ENCODE data around the gene DMXL1.
A peak's percentile ranks its signal among the peaks of the same experiment; 100 is the strongest.

The DMXL1 gene

GRCh38 chr5:119070828-119071560 lies at the start of gene DMXL1:
TSS of gene DMXL1 (plus strand) at chr5:119071087. CDS start at chr5:119071570, 483 bp downstream.
- Histone ChIP-seq H3K27me3 (ENCODE audit: control insufficient read depth, insufficient read depth, low read length) (no peaks in the 10 kb centered on the region), H3K4me3 (ENCODE audit: low read depth, low read length) (peak within 1 kb of the TSS; percentile 86), H3K36me3 (ENCODE audit: control insufficient read depth, insufficient read depth, low read length) (no peaks in the 10 kb centered on the region), H3K4me1 (ENCODE audit: control insufficient read depth, insufficient read depth, low read length) (peaks cover 20% of the 10 kb centered on the region), H3K9ac (ENCODE audit: low read depth, low read length) (peak within 1 kb of the TSS; percentile 75), H3K9me3 (ENCODE audit: control insufficient read depth, insufficient read depth, low read length) (no peaks in the 10 kb centered on the region), H3K27ac (ENCODE audit: low read depth, low read length) (peak within 1 kb of the TSS; percentile 88)

- Histone ChIP-seq H3K4me1 (ENCODE audit: control insufficient read depth, insufficient read depth, low read length) (no peaks in the 10 kb centered on the region), H3K4me3 (ENCODE audit: low read depth, low read length) (no peak overlapping the region), H3K9ac (ENCODE audit: low read depth, low read length) (no peak overlapping the region), H3K36me3 (ENCODE audit: control insufficient read depth, insufficient read depth, low read length) (no peaks in the 10 kb centered on the region), H3K9me3 (ENCODE audit: control insufficient read depth, insufficient read depth, low read length) (no peaks in the 10 kb centered on the region), H3K27me3 (ENCODE audit: control insufficient read depth, insufficient read depth, low read length) (no peaks in the 10 kb centered on the region), H3K27ac (ENCODE audit: low read depth, low read length) (no peak overlapping the region)
Measured at GRCh38 chr5:119021149-119021732, 49.6 kb upstream of the DMXL1 start.

GRCh38 chr5:119022017-119022745 lies 48.7 kb upstream of the DMXL1 start:
- H3K4me3 ChIP-seq (ENCODE audit: low read depth, low read length): no peak overlapping the region
- H3K27ac ChIP-seq (ENCODE audit: low read depth, low read length): no peak overlapping the region
- H3K4me1 ChIP-seq (ENCODE audit: control insufficient read depth, insufficient read depth, low read length): no peaks in the 10 kb centered on the region
- H3K27me3 ChIP-seq (ENCODE audit: control insufficient read depth, insufficient read depth, low read length): no peaks in the 10 kb centered on the region
- H3K9me3 ChIP-seq (ENCODE audit: control insufficient read depth, insufficient read depth, low read length): no peaks in the 10 kb centered on the region
- H3K36me3 ChIP-seq (ENCODE audit: control insufficient read depth, insufficient read depth, low read length): no peaks in the 10 kb centered on the region
- no peak overlapping the region for H3K9ac ChIP-seq (ENCODE audit: low read depth, low read length)

- Histone ChIP-seq H3K27ac (ENCODE audit: low read depth, low read length) (no peak overlapping the region), H3K9me3 (ENCODE audit: control insufficient read depth, insufficient read depth, low read length) (no peaks in the 10 kb centered on the region), H3K36me3 (ENCODE audit: control insufficient read depth, insufficient read depth, low read length) (no peaks in the 10 kb centered on the region), H3K4me3 (ENCODE audit: low read depth, low read length) (no peak overlapping the region), H3K4me1 (ENCODE audit: control insufficient read depth, insufficient read depth, low read length) (no peaks in the 10 kb centered on the region), H3K9ac (ENCODE audit: low read depth, low read length) (no peak overlapping the region), H3K27me3 (ENCODE audit: control insufficient read depth, insufficient read depth, low read length) (no peaks in the 10 kb centered on the region)
Measured at GRCh38 chr5:119022773-119023172, 48.1 kb upstream of the DMXL1 start.

GRCh38 chr5:119028575-119028974 lies 42.3 kb upstream of the DMXL1 start:
- no peak overlapping the region for H3K27ac ChIP-seq (ENCODE audit: low read depth, low read length)
- H3K9ac ChIP-seq (ENCODE audit: low read depth, low read length): no peak overlapping the region
- H3K4me3 ChIP-seq (ENCODE audit: low read depth, low read length): no peak overlapping the region
- no peaks in the 10 kb centered on the region for H3K9me3 ChIP-seq (ENCODE audit: control insufficient read depth, insufficient read depth, low read length)
- no peaks in the 10 kb centered on the region for H3K27me3 ChIP-seq (ENCODE audit: control insufficient read depth, insufficient read depth, low read length)
- peaks cover 24% of the 10 kb centered on the region for H3K4me1 ChIP-seq (ENCODE audit: control insufficient read depth, insufficient read depth, low read length)
- H3K36me3 ChIP-seq (ENCODE audit: control insufficient read depth, insufficient read depth, low read length): no peaks in the 10 kb centered on the region

- peaks cover 24% of the 10 kb centered on the region for H3K4me1 ChIP-seq (ENCODE audit: control insufficient read depth, insufficient read depth, low read length)
- H3K9me3 ChIP-seq (ENCODE audit: control insufficient read depth, insufficient read depth, low read length): no peaks in the 10 kb centered on the region
- no peak overlapping the region for H3K9ac ChIP-seq (ENCODE audit: low read depth, low read length)
- peak overlapping the region; percentile 87 for H3K27ac ChIP-seq (ENCODE audit: low read depth, low read length)
- H3K4me3 ChIP-seq (ENCODE audit: low read depth, low read length): no peak overlapping the region
- H3K27me3 ChIP-seq (ENCODE audit: control insufficient read depth, insufficient read depth, low read length): no peaks in the 10 kb centered on the region
- H3K36me3 ChIP-seq (ENCODE audit: control insufficient read depth, insufficient read depth, low read length): no peaks in the 10 kb centered on the region
Measured at GRCh38 chr5:119031011-119031886, 39.6 kb upstream of the DMXL1 start.

- H3K36me3 ChIP-seq (ENCODE audit: control insufficient read depth, insufficient read depth, low read length): no peaks in the 10 kb centered on the region
- no peak overlapping the region for H3K4me3 ChIP-seq (ENCODE audit: low read depth, low read length)
- H3K9me3 ChIP-seq (ENCODE audit: control insufficient read depth, insufficient read depth, low read length): no peaks in the 10 kb centered on the region
- H3K27me3 ChIP-seq (ENCODE audit: control insufficient read depth, insufficient read depth, low read length): no peaks in the 10 kb centered on the region
- H3K27ac ChIP-seq (ENCODE audit: low read depth, low read length): peak overlapping the region; percentile 87
- H3K9ac ChIP-seq (ENCODE audit: low read depth, low read length): no peak overlapping the region
- H3K4me1 ChIP-seq (ENCODE audit: control insufficient read depth, insufficient read depth, low read length): peaks cover 24% of the 10 kb centered on the region
Measured at GRCh38 chr5:119031905-119032304, 39.0 kb upstream of the DMXL1 start.

GRCh38 chr5:119032656-119033055 lies 38.2 kb upstream of the DMXL1 start:
- H3K36me3 ChIP-seq (ENCODE audit: control insufficient read depth, insufficient read depth, low read length): no peaks in the 10 kb centered on the region
- no peaks in the 10 kb centered on the region for H3K27me3 ChIP-seq (ENCODE audit: control insufficient read depth, insufficient read depth, low read length)
- no peak overlapping the region for H3K4me3 ChIP-seq (ENCODE audit: low read depth, low read length)
- H3K27ac ChIP-seq (ENCODE audit: low read depth, low read length): peak overlapping the region; percentile 33
- H3K9ac ChIP-seq (ENCODE audit: low read depth, low read length): no peak overlapping the region
- no peaks in the 10 kb centered on the region for H3K9me3 ChIP-seq (ENCODE audit: control insufficient read depth, insufficient read depth, low read length)
- H3K4me1 ChIP-seq (ENCODE audit: control insufficient read depth, insufficient read depth, low read length): peaks cover 24% of the 10 kb centered on the region

GRCh38 chr5:119033135-119033534 lies 37.8 kb upstream of the DMXL1 start:
- Histone ChIP-seq H3K4me3 (ENCODE audit: low read depth, low read length) (no peak overlapping the region), H3K27ac (ENCODE audit: low read depth, low read length) (peak overlapping the region; percentile 33), H3K9ac (ENCODE audit: low read depth, low read length) (no peak overlapping the region), H3K36me3 (ENCODE audit: control insufficient read depth, insufficient read depth, low read length) (no peaks in the 10 kb centered on the region), H3K9me3 (ENCODE audit: control insufficient read depth, insufficient read depth, low read length) (no peaks in the 10 kb centered on the region), H3K4me1 (ENCODE audit: control insufficient read depth, insufficient read depth, low read length) (peaks cover 24% of the 10 kb centered on the region), H3K27me3 (ENCODE audit: control insufficient read depth, insufficient read depth, low read length) (no peaks in the 10 kb centered on the region)

- Histone ChIP-seq H3K9me3 (ENCODE audit: control insufficient read depth, insufficient read depth, low read length) (no peaks in the 10 kb centered on the region), H3K9ac (ENCODE audit: low read depth, low read length) (no peak overlapping the region), H3K4me1 (ENCODE audit: control insufficient read depth, insufficient read depth, low read length) (peaks cover 19% of the 10 kb centered on the region; the same call in 1 of the 2 replicates), H3K36me3 (ENCODE audit: control insufficient read depth, insufficient read depth, low read length) (no peaks in the 10 kb centered on the region), H3K27me3 (ENCODE audit: control insufficient read depth, insufficient read depth, low read length) (no peaks in the 10 kb centered on the region), H3K27ac (ENCODE audit: low read depth, low read length) (no peak overlapping the region), H3K4me3 (ENCODE audit: low read depth, low read length) (no peak overlapping the region)
Measured at GRCh38 chr5:119036101-119036762, 34.7 kb upstream of the DMXL1 start.

Data from HUES48 (cell line).